Ureter (tissue), 1 donor: Measurements from ENCODE around the gene ITGA1. TPM values are rescaled to one million over a fixed set of nuclear protein-coding genes. Genes with fewer than 3 reads are reported as not detected.
"Not testable (repeated sequence)": the region's sequence is repeated elsewhere in the genome, so short reads cannot be mapped to it uniquely, and the experiment has no call there.

ENCODE experiments used
- DNase-seq: peaks from one replicate; pipeline ENCODE4 v3.0.0-alpha.2; 2020; ENCODE audit warnings: low spot score
- total RNA-seq: library from RNA; stranded (reverse); gene quantifications from one replicate; pipeline ENCODE4 v1.2.4, GENCODE V29; 2023
- donor health status: DM: yes; HTN: yes; CAD: no.

Gene ITGA1
- total RNA-seq, 1 donor from 2014 or later: 170 TPM

DNA sequence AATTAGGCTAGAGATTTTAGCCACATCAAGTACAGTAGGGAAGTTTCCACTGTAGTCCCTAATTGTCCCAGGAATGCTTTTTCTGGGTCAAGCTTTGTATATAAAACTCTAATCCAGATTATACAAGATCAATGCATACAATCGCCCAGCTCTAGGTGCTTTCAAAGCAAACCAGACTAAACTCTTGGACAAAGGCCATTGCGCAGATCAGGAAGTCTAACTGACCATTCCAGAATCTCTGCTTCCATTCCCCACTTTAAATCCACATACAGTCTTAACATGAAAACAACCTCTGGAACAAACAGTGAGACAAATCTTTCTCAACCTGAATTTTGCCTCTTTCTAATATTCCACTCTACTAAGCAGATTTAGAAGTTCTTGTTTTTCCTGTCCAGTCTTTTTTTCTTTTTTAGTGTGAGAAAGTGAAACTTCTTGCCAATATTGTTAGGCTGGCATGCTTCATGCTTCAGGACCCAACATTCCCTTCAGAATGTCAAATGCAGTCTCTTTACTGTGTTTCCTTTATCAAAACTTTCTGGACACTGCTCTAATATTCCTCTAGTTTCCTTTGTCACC is 76.1 kb downstream of the ITGA1 start:
- DNase-seq: no peak

DNA sequence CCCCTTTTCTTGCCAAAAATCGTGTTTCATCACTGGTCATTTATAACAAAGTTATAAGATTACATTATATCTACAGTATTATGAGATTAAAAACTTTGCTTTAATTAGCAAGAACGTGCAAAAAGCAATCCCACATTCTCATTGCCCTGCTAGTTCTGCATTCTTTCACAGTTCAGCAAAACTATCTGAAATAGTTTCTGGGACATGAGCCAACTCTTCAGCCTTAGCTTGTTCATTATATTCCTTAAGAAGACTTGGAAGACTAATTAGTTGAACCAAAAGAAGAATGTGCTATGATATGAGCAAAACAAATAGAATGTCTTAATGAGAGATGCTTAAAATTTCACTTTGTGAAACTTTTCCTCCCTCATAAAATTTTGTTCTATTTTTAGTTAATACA is 76.7 kb downstream of the ITGA1 start:
- no peak for DNase-seq

DNA sequence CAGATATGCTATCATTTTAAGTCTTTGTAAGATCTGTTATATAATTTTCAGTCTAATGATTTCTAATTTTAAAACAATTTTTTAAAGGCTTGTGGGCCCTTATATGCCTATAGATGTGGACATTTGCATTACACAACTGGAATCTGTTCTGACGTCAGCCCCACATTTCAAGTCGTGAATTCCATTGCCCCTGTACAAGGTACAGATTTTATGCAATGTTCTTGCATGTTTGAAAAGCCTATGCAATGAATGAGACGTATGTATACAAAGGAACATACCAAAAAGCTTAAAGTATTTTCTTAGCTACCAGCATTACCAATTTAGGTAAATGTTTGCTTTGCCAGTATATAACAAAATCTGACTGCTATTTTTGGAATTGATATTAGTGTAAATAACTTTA is 77.2 kb downstream of the ITGA1 start:
- DNase-seq: no peak

GRCh38 chr5:52865991-52866390 is 78.3 kb downstream of the ITGA1 start:
- DNase-seq: not testable (repeated sequence)

GRCh38 chr5:52867809-52868208 is 80.1 kb downstream of the ITGA1 start:
- no peak for DNase-seq

- no peak for DNase-seq
These were observed 80.7 kb downstream of the ITGA1 start for GRCh38 chr5:52868417-52868816.

DNA sequence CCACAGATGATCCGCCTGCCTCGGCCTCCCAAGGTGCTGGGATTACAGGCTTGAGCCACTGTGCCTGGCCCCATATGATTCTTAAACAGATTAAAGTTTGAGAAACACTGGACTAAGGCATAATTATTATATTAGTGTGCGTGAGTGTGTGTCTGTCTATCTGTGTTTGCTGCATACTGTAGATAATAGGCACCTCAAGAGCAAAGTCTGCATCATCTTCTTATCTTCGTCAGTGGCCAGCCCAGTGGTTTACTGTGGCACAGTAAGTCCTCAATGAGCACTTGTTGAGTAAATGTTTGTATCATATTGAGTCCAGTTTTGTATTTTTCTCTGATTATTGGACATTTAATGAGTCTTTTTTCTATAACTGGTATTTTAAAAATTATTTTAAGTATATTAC is 81.7 kb downstream of the ITGA1 start:
- no peak for DNase-seq

DNA sequence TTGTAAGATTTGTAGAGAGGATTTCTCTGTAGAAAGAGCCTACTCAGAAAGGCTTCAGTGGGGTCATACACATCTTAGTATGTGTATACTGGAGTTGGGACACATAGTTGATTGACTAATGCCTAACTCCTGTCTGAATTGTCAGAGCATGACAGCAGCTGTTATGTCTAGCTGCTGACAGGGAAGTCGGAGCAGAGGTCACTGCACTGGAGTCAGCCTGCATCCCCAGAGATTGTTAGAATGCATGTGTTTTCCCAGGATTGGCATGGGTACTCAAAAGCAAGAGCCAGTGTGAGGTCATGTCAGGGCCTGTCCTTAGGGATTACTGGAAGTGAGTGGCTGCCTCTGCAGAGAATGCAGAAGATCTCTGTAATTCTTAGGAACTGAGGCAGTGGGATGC is 82.7 kb downstream of the ITGA1 start:
- DNase-seq: no peak

GRCh38 chr5:52875827-52876226 is 88.1 kb downstream of the ITGA1 start:
- DNase-seq: no peak

DNA sequence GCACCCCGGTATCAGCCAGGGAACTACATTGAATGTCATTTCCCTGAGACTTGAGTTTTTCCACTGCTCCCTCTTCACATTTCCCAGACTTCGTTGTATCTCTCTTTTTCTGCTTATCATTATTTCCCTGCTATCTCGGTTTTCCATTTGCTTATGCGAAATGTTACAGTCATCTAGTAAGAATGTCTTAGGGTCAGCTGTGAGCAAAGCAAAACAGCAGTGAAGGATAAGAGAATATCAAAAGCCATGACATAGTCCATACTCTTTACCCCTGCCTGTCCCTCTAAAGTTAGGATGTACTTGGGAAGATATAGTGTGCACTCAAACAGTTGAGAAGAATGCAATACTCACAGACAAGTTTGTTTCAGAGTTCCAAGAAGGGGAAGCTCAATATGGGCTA is 88.7 kb downstream of the ITGA1 start:
- no peak for DNase-seq

- DNase-seq: no peak
These were observed 90.9 kb downstream of the ITGA1 start for GRCh38 chr5:52878656-52879055.

- DNase-seq: no peak
These were observed 92.8 kb downstream of the ITGA1 start for GRCh38 chr5:52880541-52880940.

DNA sequence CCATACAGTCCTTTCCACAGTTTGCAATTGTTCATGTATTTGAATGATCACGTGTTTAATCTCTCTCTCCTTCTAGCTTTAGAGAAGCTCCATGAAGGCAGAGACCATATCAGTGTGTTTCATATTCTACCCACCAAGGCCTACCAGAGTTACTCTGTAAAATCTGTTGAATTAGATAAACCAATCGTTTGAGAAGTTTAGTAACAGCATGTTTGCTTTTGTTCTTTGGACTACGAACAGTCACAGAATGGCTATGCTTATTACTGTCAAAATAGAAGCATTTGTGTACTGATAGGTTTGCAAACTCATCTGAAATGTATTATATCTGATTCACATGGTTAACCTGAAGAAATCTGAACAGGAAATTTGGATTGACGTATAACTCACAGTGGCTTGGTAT is 93.8 kb downstream of the ITGA1 start:
- DNase-seq: no peak

GRCh38 chr5:52883110-52883509 is 95.4 kb downstream of the ITGA1 start:
- DNase-seq: no peak

- no peak for DNase-seq
These were observed 96.7 kb downstream of the ITGA1 start for GRCh38 chr5:52884453-52884852.

- no peak for DNase-seq
These were observed 97.9 kb downstream of the ITGA1 start for GRCh38 chr5:52885614-52886013.

DNA sequence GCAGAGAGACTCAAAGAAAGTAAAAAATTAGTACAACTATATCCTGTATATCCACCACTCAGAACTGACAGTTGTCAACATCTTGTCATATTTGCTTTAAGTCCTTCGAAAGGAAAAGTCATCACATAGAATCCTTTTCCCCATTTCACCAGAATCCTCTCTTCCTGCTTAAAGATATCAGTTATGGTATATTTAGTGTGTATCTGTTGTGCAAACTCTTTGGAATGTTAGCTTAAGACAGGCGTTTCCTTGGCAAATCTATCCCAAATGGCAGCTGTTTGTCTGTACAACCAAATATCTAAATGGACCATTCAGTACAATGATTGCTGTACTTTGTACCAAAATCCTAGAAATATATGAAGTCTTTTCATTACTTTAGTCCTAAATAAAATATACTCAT is 98.5 kb downstream of the ITGA1 start:
- no peak for DNase-seq

GRCh38 chr5:52887066-52887465 is 99.3 kb downstream of the ITGA1 start:
- DNase-seq: no peak

GRCh38 chr5:52888363-52888762 is 100.6 kb downstream of the ITGA1 start:
- DNase-seq: no peak

DNA sequence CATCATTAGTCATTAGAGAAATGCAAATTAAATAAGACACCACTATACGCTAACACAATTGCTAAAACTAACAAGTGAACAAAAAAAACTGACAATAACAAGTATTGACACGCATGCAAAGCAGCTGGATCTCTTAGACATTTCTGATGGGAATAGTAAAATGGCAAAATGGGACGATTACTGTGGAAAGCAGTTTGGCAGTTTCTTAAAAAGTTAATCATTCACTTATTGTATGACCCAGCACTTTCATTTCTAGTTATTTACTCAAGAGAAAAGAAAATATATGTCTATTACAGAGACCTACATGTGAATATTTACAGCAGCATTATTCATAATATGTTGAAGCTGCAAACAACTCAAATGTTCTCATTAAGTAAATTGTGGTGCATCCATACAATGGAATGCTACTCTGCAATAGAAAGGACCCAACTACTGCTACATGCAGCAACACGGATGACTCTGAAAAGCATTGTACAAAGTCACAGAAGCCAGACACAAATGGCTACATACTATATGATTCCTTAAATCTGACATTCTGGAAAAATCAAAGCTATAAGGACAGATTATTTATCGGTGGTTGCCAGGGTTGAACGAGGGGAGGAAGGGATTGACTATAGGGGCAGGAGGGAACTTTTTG is 104.6 kb downstream of the ITGA1 start:
- DNase-seq: no peak

DNA sequence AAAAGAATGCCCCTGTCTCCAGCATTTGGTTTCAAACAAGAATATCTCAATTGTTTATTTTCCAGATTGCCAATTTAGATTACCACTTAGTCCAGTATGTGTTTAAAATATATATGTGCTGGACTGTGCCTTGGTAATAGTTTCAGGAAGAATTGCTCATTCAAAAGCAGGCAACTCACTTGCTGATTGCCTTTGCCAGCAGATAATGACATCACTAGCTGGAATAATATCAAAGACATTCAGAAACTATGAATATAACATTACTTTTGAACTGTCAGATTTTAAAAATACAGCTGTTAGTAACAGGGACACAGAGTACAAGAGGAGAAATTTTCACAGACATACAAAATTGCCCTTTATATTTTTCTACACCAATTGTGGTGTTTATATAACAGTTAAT is 105.4 kb downstream of the ITGA1 start:
- no peak for DNase-seq

- no peak for DNase-seq
These were observed 106.1 kb downstream of the ITGA1 start for GRCh38 chr5:52893863-52894262.

GRCh38 chr5:52894451-52894850 is 106.7 kb downstream of the ITGA1 start:
- no peak for DNase-seq

GRCh38 chr5:52895075-52895474 is 107.4 kb downstream of the ITGA1 start:
- no peak for DNase-seq
